Adrenal gland (tissue), 12 donors: ENCODE measurements around the gene SHANK2. TPM values are rescaled to one million over a fixed set of nuclear protein-coding genes. Genes with fewer than 3 reads are reported as not detected.

Experiments
- DNase-seq, 7 donors: peaks; one replicate each; pipeline ENCODE4 v3.0.0-alpha.2; 2019 to 2020
- H3K27ac ChIP-seq, 5 donors: fragments of 200-600 bp; sonication (generic) in 4 of 5; 1 replicate in 3 of 5; 2 replicates in 2 of 5; pipeline versions ENCODE4 v1.5.1 to v1.8.0; 2016 to 2020; ENCODE audit warnings: mild to moderate bottlenecking in 1 of 5
- H3K27me3 ChIP-seq: fragments of 200-600 bp; 2 replicates; pipeline ENCODE4 v1.8.0; 2021
- H3K36me3 ChIP-seq, 2 donors: fragments of 200-600 bp; replicated peaks in 1 of 2; 1 replicate in 1 of 2; 2 replicates in 1 of 2; pipeline versions ENCODE4 v1.5.1 to v1.8.0; 2018 to 2022
- H3K4me1 ChIP-seq, 2 donors: fragments of 200-600 bp; replicated peaks in 1 of 2; 1 replicate in 1 of 2; 2 replicates in 1 of 2; pipeline versions ENCODE4 v1.5.1 to v1.8.0; 2018 to 2021
- H3K4me3 ChIP-seq, 4 donors: fragments of 200-600 bp; sonication (generic) in 3 of 4; one replicate each; pipeline ENCODE4 v1.5.1; 2016 to 2018
- H3K9me3 ChIP-seq, 3 donors: fragments of 200-600 bp; sonication (generic) in 1 of 3; replicated peaks in 1 of 3; 1 replicate in 2 of 3; 2 replicates in 1 of 3; pipeline versions ENCODE4 v1.5.1 to v1.8.0; 2016 to 2021
- CTCF ChIP-seq, 6 experiments: fragments of 450-650 bp in 4 of 6; fragments of 200-600 bp in 2 of 6; sonication (generic) in 1 of 6; IDR thresholded peaks; 1 replicate in 5 of 6; 2 replicates in 1 of 6; pipeline versions ENCODE4 v1.5.1 to v1.8.0; 2016 to 2021; ENCODE audit warnings: antibody characterized with exemption in 6 of 6, mild to moderate bottlenecking in 2 of 6, moderate library complexity in 1 of 6
- POLR2A ChIP-seq, 2 donors: fragments of 450-650 bp; IDR thresholded peaks; one replicate each; pipeline ENCODE4 v1.6.1; 2017; ENCODE audit warnings: antibody characterized with exemption in 2 of 2, mild to moderate bottlenecking in 2 of 2, moderate library complexity in 1 of 2
- WGBS, 4 donors: extraction: QIAGEN DNeasy Blood & Tissue Kit in 2 of 4; methylation state at CpG; one replicate each; pipeline versions ENCODE4 v1.1.5 to v1.1.7; 2013 to 2017; 5-methylcytosine and 5-hydroxymethylcytosine counted together
- intact Hi-C, 2 donors: fragments of 100-400 bp; cut with DNase I; formaldehyde crosslinking; loops; one replicate each; pipeline versions ENCODE4 v1.14.1 to v1.15.0; 2022 to 2023
- polyA plus RNA-seq, 3 donors: library from polyadenylated mRNA; stranded (reverse); fragments of 200-250 nt in 2 of 3; fragments of 350-450 nt in 1 of 3; fragmentation: Illumina TruSeq in 1 of 3; extraction: RNeasy Lipid Tissue Mini Kit (QIAGEN cat#74804) in 1 of 3; gene quantifications; one replicate each; pipeline ENCODE4 v1.2.3, GENCODE V29; 2013 to 2014
- total RNA-seq, 9 donors: library from RNA; depleted of rRNA in 4 of 9; stranded (reverse); fragments of >200 nt in 4 of 9; fragments of 120-200 nt in 1 of 9; fragmentation: NEBNext Ultra II Directional in 1 of 9; extraction: Animal tissue kit (Norgen Biotek cat#: 25700) in 1 of 9; gene quantifications; one replicate each; pipeline versions ENCODE4 v1.1.0 to v1.2.4, GENCODE V29; 2013 to 2023
- donor health status: healthy with polysubstance abuse.
- donor health status: Bipolar disorder and iron deficiency.
- donor health status: DM: yes; HTN: yes; CAD: no.
- donor health status: DM: no; HTN: no; CAD: no.
- donor health status: DM: no; HTN: no; CAD: no.
- donor health status: DM: yes; HTN: yes; CAD: no.

The SHANK2 gene
- total and polyA plus RNA-seq, 12 donors: 0.77 to 6.4 (median 2.3) TPM

- TF ChIP-seq POLR2A (IDR thresholded peaks at IDR 0.05): no peak
- no peak for TF ChIP-seq CTCF (IDR thresholded peaks at IDR 0.05)
- intact Hi-C loops: no loop called here
- DNase-seq: peak in 1 of 7 donors; percentile 17
Observed at GRCh38 chr11:71293961-71294782, 41.8 kb upstream of the SHANK2 start.

GRCh38 chr11:71286701-71287643, 34.6 kb upstream of the SHANK2 start:
- H3K36me3 ChIP-seq: no peaks in the 10 kb centered on the region
- no peaks in the 10 kb centered on the region for H3K4me1 ChIP-seq
- H3K27me3 ChIP-seq: no peaks in the 10 kb centered on the region
- WGBS, 4 donors: 47 to 60% (median 55%) methylated on average over 14 of the region's 14 CpGs
- H3K9me3 ChIP-seq: no peaks in the 10 kb centered on the region
- no peak for TF ChIP-seq POLR2A (IDR thresholded peaks at IDR 0.05)
- no peak for TF ChIP-seq CTCF (IDR thresholded peaks at IDR 0.05)
- no peak overlapping the region for H3K4me3 ChIP-seq
- DNase-seq: peak in 2 of 7 donors; percentile 4 to 26
- intact Hi-C loops: no loop called here
- no peak overlapping the region for H3K27ac ChIP-seq

More at GRCh38 chr11:71293961-71294782, 41.8 kb upstream of the SHANK2 start:
- WGBS, 4 donors: 75 to 83% (median 79%) methylated on average over 1 to 3 of the region's 3 CpGs
- H3K27me3 ChIP-seq: peaks cover 14% of the 10 kb centered on the region
- no peak overlapping the region for H3K4me3 ChIP-seq
- H3K4me1 ChIP-seq: no peaks in the 10 kb centered on the region
- H3K36me3 ChIP-seq: no peaks in the 10 kb centered on the region
- H3K27ac ChIP-seq: no peak overlapping the region
- no peaks in the 10 kb centered on the region for H3K9me3 ChIP-seq

- TF ChIP-seq CTCF (IDR thresholded peaks at IDR 0.05) (no peak), POLR2A (IDR thresholded peaks at IDR 0.05) (no peak)
- Histone ChIP-seq H3K27me3 (no peaks in the 10 kb centered on the region), H3K9me3 (no peaks in the 10 kb centered on the region), H3K36me3 (no peaks in the 10 kb centered on the region), H3K4me3 (no peak overlapping the region), H3K27ac (no peak overlapping the region), H3K4me1 (no peaks in the 10 kb centered on the region)
- intact Hi-C loops: no loop called here
- no peak for DNase-seq
- 81 to 87% (median 86%) methylated on average over 14 of the region's 14 CpGs for WGBS, 4 donors
Observed at GRCh38 chr11:71285111-71285510, 32.7 kb upstream of the SHANK2 start.

GRCh38 chr11:71284525-71285092, 32.2 kb upstream of the SHANK2 start:
- no peaks in the 10 kb centered on the region for H3K27me3 ChIP-seq
- WGBS, 4 donors: 66 to 100% (median 68%) methylated on average over 1 to 2 of the region's 2 CpGs
- no peaks in the 10 kb centered on the region for H3K9me3 ChIP-seq
- no peak for TF ChIP-seq CTCF (IDR thresholded peaks at IDR 0.05)
- no peak for TF ChIP-seq POLR2A (IDR thresholded peaks at IDR 0.05)
- H3K27ac ChIP-seq: no peak overlapping the region
- no peaks in the 10 kb centered on the region for H3K4me1 ChIP-seq
- no peak overlapping the region for H3K4me3 ChIP-seq
- intact Hi-C loops: no loop called here
- DNase-seq: no peak
- H3K36me3 ChIP-seq: no peaks in the 10 kb centered on the region
